Neutrophil (primary cell): Measurements from ENCODE around the gene HIVEP3.

Source experiments
- H3K27ac ChIP-seq: fragments of 200-600 bp; sonication (generic); 2 replicates; pipeline ENCODE4 v1.5.1; 2016; ENCODE audit warnings: mild to moderate bottlenecking, moderate library complexity
- H3K27me3 ChIP-seq: fragments of 200-600 bp; sonication (generic); 2 replicates; pipeline ENCODE4 v1.6.0; 2016; ENCODE audit warnings: mild to moderate bottlenecking
- H3K36me3 ChIP-seq: fragments of 200-600 bp; sonication (generic); 2 replicates; pipeline ENCODE4 v1.5.1; 2017
- H3K4me1 ChIP-seq, 2 experiments: fragments of 200-600 bp in 1 of 2; sonication (generic) in 1 of 2; 1 replicate in 1 of 2; 2 replicates in 1 of 2; pipeline versions ENCODE4 v1.5.1 to v1.6.1; 2013 to 2016; ENCODE audit warnings: low read depth in 1 of 2, low read length in 1 of 2, mild to moderate bottlenecking in 1 of 2, moderate library complexity in 1 of 2; ENCODE audit not compliant: control insufficient read depth in 1 of 2, insufficient read depth in 1 of 2
- H3K4me3 ChIP-seq, 2 experiments: fragments of 200-600 bp in 1 of 2; sonication (generic) in 1 of 2; 1 replicate in 1 of 2; 2 replicates in 1 of 2; pipeline ENCODE4 v1.5.1; 2013 to 2016; ENCODE audit warnings: low read depth in 1 of 2, low read length in 1 of 2, mild to moderate bottlenecking in 1 of 2, moderate library complexity in 1 of 2
- H3K9me3 ChIP-seq: fragments of 200-600 bp; sonication (generic); 2 replicates; pipeline ENCODE4 v1.5.1; 2016
- CTCF ChIP-seq: fragments of 200-600 bp; sonication (generic); IDR thresholded peaks from 2 replicates; pipeline ENCODE4 v1.5.1; 2016; ENCODE audit warnings: antibody characterized with exemption

Gene HIVEP3

DNA sequence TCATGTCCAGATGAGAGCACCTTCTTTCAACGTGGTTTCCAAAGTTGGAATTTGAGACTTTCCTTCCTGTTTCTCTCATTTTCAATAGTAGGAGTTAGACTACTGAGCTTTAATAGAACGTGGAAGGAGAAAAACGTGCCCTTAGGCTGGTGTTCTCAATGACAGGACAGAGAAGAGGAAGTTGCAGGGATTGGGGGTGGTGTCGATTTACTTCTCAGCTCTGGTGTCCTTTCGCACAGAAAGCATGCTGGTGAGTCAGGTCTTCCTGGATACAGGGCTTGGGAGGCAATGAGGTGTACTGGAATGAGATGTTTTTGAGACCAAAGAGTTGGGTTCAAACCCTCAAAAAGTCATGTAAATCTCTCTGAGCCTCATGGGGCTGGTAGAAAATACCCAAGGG, 67.1 kb downstream of the HIVEP3 start:
- Histone ChIP-seq H3K4me1 (no peaks in the 10 kb centered on the region), H3K36me3 (no peaks in the 10 kb centered on the region), H3K27me3 (no peaks in the 10 kb centered on the region), H3K27ac (no peak overlapping the region), H3K4me3 (no peak overlapping the region), H3K9me3 (no peaks in the 10 kb centered on the region)
- no peak for TF ChIP-seq CTCF

DNA sequence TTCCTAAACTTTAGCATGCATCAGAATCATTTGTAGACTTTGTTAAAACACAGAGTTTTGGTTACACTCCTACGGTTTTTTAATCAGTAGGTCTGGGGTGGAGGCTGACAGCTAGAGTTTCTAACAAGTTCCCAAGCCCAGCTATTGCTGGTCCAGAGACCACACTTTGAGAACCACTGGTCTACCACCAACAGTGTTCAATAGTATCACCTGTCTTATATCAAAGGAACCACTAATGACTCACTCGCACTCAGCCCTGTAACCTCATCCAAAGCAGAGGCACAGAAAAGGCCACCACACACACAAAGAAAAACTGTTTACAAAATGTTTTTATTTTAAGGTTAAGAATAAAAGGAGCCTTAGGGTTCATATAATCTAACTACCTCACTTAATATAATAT, 68.7 kb downstream of the HIVEP3 start:
- Histone ChIP-seq H3K4me3 (no peak overlapping the region), H3K36me3 (no peaks in the 10 kb centered on the region), H3K27ac (no peak overlapping the region), H3K27me3 (no peaks in the 10 kb centered on the region), H3K9me3 (no peaks in the 10 kb centered on the region), H3K4me1 (no peaks in the 10 kb centered on the region)
- no peak for TF ChIP-seq CTCF

DNA sequence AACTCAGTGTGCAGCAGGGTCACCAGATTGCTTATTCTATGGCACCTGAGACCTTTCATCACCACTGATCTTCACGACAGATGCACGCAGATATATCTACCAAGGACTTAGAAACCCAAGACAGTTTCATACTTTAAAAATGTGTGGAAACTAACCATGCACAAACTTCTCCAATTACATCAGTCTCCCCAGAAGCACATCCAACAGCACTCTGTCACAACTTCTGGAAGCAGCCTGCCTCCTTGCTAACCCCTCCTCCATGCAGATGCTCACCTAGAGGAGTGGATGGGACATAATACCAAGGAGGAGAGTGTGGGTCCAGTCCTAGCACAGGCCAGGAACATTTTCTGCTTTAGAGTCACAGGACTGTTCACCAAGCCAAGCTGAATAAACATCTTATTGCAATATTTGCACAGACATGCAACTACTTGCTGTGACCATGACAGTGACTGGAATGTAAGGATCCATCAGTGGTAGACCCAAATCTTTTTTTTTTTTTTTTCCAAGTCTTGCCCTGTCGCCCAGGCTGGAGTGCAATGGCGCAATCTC, 69.4 kb downstream of the HIVEP3 start:
- Histone ChIP-seq H3K9me3 (no peaks in the 10 kb centered on the region), H3K27ac (no peak overlapping the region), H3K4me1 (no peaks in the 10 kb centered on the region), H3K36me3 (no peaks in the 10 kb centered on the region), H3K27me3 (no peaks in the 10 kb centered on the region), H3K4me3 (no peak overlapping the region)
- TF ChIP-seq CTCF: no peak

GRCh38 chr1:41848216-41848952, 70.3 kb downstream of the HIVEP3 start:
- no peak for TF ChIP-seq CTCF
- no peak overlapping the region for H3K4me3 ChIP-seq

DNA sequence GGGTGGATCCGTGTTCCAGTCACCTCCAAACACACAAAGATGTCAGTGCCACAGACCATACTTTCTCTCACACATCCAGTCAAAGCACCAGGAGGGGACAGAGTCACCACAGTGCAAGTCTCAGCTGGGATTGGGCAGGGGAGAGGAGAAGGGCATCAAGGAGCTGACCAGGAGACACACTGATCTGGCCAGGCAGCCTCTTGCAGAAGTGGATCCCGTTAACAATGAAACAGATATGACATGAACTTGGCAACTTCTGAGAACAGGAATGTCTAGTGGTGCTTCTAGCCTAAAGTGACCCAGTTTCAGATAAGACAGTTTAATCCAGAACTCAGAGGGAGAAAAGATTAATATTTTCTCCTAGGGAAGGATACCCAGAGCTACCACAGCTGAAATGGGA, 71.0 kb downstream of the HIVEP3 start:
- Histone ChIP-seq H3K27me3 (no peaks in the 10 kb centered on the region), H3K27ac (no peak overlapping the region), H3K4me1 (no peaks in the 10 kb centered on the region), H3K9me3 (no peaks in the 10 kb centered on the region), H3K4me3 (no peak overlapping the region), H3K36me3 (no peaks in the 10 kb centered on the region)
- no peak for TF ChIP-seq CTCF

More at GRCh38 chr1:41848216-41848952, 70.3 kb downstream of the HIVEP3 start:
- H3K27me3 ChIP-seq: no peaks in the 10 kb centered on the region
- H3K4me1 ChIP-seq: no peaks in the 10 kb centered on the region
- no peaks in the 10 kb centered on the region for H3K36me3 ChIP-seq
- H3K9me3 ChIP-seq: no peaks in the 10 kb centered on the region
- H3K27ac ChIP-seq: no peak overlapping the region
